Breast epithelium (tissue), 4 donors: ENCODE measurements around the gene UBA3. TPM values are rescaled to one million over a fixed set of nuclear protein-coding genes. Genes with fewer than 3 reads are reported as not detected.

Experiments used
- DNase-seq, 2 donors: peaks; one replicate each; pipeline ENCODE4 v3.0.0-alpha.2; 2019; ENCODE audit warnings: low spot score in 2 of 2
- H3K27ac ChIP-seq, 2 donors: fragments of 200-600 bp; sonication (generic) in 1 of 2; one replicate each; pipeline ENCODE4 v1.5.1; 2016 to 2019; ENCODE audit warnings: mild to moderate bottlenecking in 1 of 2
- H3K27me3 ChIP-seq, 2 donors: fragments of 200-600 bp; sonication (generic) in 1 of 2; one replicate each; pipeline versions ENCODE4 v1.5.1 to v1.6.0; 2017 to 2019; ENCODE audit warnings: control low read depth in 1 of 2, mild to moderate bottlenecking in 1 of 2
- H3K36me3 ChIP-seq: fragments of 200-600 bp; one replicate; pipeline ENCODE4 v1.5.1; 2019
- H3K4me1 ChIP-seq, 2 donors: fragments of 200-600 bp; sonication (generic); one replicate each; pipeline ENCODE4 v1.5.1; 2016 to 2019; ENCODE audit warnings: control low read depth in 1 of 2
- H3K4me3 ChIP-seq, 3 donors: fragments of 200-600 bp; sonication (generic); 1 replicate in 2 of 3; 2 replicates in 1 of 3; pipeline ENCODE4 v1.5.1; 2016 to 2019; ENCODE audit warnings: mild to moderate bottlenecking in 3 of 3, moderate library complexity in 2 of 3
- H3K9me3 ChIP-seq, 2 donors: fragments of 200-600 bp; sonication (generic) in 1 of 2; one replicate each; pipeline ENCODE4 v1.5.1; 2016 to 2019; ENCODE audit warnings: control low read depth in 1 of 2
- POLR2A ChIP-seq: fragments of 450-650 bp; IDR thresholded peaks from one replicate; pipeline ENCODE4 v1.6.1; 2016; ENCODE audit warnings: antibody characterized with exemption, mild to moderate bottlenecking, moderate library complexity
- POLR2AphosphoS5 ChIP-seq, 3 donors: sonication (generic); formaldehyde crosslinking; IDR thresholded peaks; one replicate each; pipeline ENCODE4 v1.6.1; 2017; ENCODE audit warnings: antibody characterized with exemption in 3 of 3
- intact Hi-C: fragments of 100-400 bp; cut with DNase I; formaldehyde crosslinking; loops from one replicate; pipeline ENCODE4 v1.15.1; 2023; ENCODE audit warnings: low total_unique reads
- total RNA-seq, 3 donors: library from RNA; depleted of rRNA; stranded (reverse); fragments of >200 nt; gene quantifications; one replicate each; pipeline ENCODE4 v1.1.0, GENCODE V29; 2016
- TF ChIP-seq, protein P1 (sequence below), 3 donors: fragments of 450-650 bp; IDR thresholded peaks; one replicate each; pipeline ENCODE4 v1.5.1; 2016 to 2017; ENCODE audit warnings: antibody characterized with exemption in 3 of 3, mild to moderate bottlenecking in 3 of 3, moderate library complexity in 3 of 3

Gene UBA3
- total RNA-seq, 3 donors from 2014 or later, result 49.4 to 88.4 (median 69.2) TPM

DNA sequence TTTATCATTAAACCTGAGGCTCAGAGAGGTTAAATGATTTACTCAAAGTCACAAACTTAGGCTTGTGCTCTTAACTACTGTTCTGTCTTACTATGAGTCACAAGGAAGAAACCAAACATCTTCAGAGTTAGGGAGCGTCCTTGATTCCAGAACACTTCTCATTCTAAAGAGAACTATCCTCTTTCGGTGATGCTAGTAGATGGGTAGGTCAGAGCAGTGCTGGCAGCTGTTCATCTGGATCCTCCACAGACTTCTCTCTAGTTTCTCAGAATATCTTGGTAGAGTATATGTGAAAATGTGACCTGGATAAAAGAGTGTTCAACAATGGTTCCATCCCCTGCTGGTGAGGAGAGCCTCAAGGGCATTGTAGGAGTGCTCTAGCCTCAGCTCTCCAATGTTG is 7.9 kb upstream of the UBA3 start:
- DNase-seq, result no peak
- TF ChIP-seq POLR2A (no peak), POLR2AphosphoS5 (IDR thresholded peaks at IDR 0.05) (no peak)
- TF ChIP-seq, protein P1, sequence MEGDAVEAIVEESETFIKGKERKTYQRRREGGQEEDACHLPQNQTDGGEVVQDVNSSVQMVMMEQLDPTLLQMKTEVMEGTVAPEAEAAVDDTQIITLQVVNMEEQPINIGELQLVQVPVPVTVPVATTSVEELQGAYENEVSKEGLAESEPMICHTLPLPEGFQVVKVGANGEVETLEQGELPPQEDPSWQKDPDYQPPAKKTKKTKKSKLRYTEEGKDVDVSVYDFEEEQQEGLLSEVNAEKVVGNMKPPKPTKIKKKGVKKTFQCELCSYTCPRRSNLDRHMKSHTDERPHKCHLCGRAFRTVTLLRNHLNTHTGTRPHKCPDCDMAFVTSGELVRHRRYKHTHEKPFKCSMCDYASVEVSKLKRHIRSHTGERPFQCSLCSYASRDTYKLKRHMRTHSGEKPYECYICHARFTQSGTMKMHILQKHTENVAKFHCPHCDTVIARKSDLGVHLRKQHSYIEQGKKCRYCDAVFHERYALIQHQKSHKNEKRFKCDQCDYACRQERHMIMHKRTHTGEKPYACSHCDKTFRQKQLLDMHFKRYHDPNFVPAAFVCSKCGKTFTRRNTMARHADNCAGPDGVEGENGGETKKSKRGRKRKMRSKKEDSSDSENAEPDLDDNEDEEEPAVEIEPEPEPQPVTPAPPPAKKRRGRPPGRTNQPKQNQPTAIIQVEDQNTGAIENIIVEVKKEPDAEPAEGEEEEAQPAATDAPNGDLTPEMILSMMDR (IDR thresholded peaks at IDR 0.05), result no peak
- peak overlapping the region in 2 of 3 donors; percentile 36 to 91 for H3K4me3 ChIP-seq
- H3K27ac ChIP-seq, result peak overlapping the region; percentile 67 to 92
- intact Hi-C loops, result no loop called here
- H3K4me1 ChIP-seq, result peaks cover 1 to 48% of the 10 kb centered on the region in 2 donors
- H3K36me3 ChIP-seq, result no peaks in the 10 kb centered on the region
- no peaks in the 10 kb centered on the region for H3K9me3 ChIP-seq
- H3K27me3 ChIP-seq, result no peaks in the 10 kb centered on the region

DNA sequence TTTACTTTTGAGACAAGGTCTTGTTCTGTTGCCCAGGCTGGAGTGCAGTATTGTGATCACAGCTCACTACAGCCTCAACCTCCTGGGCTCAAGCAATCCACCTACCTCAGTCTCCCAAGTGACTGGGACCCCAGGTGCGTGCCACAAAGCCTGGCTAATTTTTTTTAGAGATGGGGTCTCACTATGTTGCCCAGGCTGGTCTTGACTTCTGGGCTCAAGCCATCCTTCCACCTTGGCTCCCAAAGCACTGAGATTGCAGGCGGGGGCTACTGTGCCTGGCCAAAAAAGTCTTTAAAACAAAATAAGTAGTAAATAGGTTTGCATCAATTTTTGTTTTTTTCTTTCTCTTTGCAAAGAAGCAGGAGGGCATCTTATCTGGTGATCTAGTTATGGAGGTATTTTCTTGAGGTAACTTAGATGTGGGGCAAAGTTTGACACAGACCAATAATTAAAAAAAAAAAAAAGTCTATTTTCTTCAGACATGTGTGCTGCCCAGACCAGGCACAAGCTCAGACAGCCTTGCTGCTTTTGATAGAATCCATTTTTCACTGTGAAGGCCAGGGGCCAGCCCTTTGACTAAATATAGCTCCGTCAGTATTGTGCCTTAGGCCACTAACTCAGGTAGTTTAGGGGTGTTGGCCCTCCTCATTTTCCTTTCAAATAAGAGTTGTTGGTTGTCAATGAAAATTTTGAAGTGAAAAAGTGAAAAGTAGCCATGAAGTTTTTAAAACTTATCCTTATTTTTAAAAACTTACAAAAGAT is 7.0 kb upstream of the UBA3 start:
- Histone ChIP-seq H3K36me3 (no peaks in the 10 kb centered on the region), H3K4me3 (peak overlapping the region; percentile 91 to 94 (median 94)), H3K9me3 (no peaks in the 10 kb centered on the region), H3K27ac (peak overlapping the region; percentile 92 to 96), H3K27me3 (no peaks in the 10 kb centered on the region), H3K4me1 (peaks cover 0 to 42% of the 10 kb centered on the region in 2 donors)
- DNase-seq, result no peak
- intact Hi-C loops, result no loop called here
- TF ChIP-seq POLR2AphosphoS5 (IDR thresholded peaks at IDR 0.05), result no peak
- TF ChIP-seq, protein P1 (IDR thresholded peaks at IDR 0.05), result no peak
- no peak for TF ChIP-seq POLR2A

DNA sequence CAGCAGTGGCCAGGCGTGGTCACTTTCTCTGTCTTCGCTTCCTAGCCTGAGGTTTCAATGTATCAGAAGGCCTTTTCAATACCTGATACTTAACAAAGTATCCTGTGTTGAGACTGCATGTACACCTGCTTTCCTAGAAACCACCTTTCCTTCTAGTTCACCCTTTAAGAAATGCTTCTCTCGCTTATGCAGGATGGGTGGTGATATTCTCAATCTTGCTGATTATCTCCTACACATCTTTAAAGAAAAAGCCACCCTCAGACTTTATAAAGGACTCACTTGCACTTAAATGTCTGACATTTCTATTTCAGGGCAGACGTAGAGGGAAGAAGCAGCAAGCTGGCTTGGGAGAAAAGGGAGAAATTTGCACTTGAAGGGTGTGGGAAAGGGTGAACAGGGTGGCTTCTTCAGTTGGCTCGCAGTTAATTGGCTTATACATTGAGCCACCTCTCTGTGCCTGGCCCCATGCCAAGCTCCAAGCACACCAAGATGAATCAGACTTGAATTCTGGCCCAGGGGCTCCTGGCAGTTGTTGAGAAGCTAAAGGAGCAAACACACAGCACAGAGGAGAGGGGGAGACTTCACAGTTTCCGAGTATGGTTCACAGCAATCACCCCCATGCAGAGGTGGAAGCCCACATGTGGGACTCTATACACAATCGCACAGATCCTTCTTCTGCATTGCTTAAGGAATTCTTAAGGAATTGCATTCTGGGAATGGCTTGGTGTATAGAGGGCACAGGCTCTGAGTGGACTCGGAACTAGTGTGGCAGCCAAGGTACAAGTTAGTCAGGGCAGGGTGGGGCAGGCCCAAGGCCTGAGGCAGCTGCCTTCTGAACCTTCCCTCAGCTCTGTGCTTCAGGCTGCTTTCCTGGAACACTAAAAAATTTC is 5.9 kb upstream of the UBA3 start:
- Histone ChIP-seq H3K9me3 (no peaks in the 10 kb centered on the region), H3K4me1 (peaks cover 0 to 42% of the 10 kb centered on the region in 2 donors), H3K4me3 (peak overlapping the region; percentile 91 to 94 (median 94)), H3K36me3 (no peaks in the 10 kb centered on the region), H3K27ac (peak overlapping the region; percentile 92 to 96), H3K27me3 (no peaks in the 10 kb centered on the region)
- intact Hi-C loops, result no loop called here
- peak; percentile 90 to 92 for DNase-seq
- no peak for TF ChIP-seq POLR2A
- peak; percentile 30 to 40 (median 30) for TF ChIP-seq POLR2AphosphoS5 (IDR thresholded peaks at IDR 0.05)

DNA sequence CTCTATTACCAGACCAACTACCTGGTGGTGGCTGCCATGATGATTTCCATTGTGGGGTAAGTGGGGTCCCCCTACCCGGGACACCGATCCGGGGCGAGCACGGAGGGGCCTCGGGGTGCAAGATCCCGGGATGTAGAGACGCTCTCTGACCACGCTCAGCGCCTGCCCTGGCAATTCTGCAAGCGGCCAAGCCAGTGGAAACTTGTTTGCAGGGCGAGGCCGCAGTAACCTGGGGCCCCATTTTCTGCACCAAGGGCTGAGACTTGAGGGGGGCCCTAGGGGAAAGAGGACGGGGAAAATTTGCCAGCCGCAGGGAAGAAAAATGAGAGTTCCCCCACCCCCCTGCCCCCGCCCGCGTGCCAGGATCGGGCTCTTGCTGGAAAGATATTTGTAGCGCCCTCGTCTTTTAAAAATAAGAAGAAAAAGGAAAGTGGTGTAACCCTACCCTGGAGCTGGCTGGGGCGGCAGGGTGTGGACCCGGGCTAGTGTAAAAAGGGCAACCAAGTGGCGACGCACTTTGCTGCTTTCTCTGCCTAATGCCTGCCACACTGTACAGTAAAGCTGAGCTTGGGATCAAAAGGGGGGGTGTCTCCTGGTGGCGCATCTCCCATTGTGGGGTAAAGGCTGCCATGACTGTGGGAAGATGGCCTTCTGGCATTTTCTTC is 5.1 kb upstream of the UBA3 start:
- TF ChIP-seq POLR2A, result no peak
- TF ChIP-seq, protein P1 (IDR thresholded peaks at IDR 0.05), result no peak
- no peak for TF ChIP-seq POLR2AphosphoS5 (IDR thresholded peaks at IDR 0.05)
- H3K36me3 ChIP-seq, result no peaks in the 10 kb centered on the region
- peak overlapping the region; percentile 92 to 96 for H3K27ac ChIP-seq
- no peak for DNase-seq
- no peaks in the 10 kb centered on the region for H3K9me3 ChIP-seq
- H3K4me1 ChIP-seq, result peaks cover 0 to 34% of the 10 kb centered on the region in 2 donors
- peak overlapping the region; percentile 91 to 94 (median 94) for H3K4me3 ChIP-seq
- H3K27me3 ChIP-seq, result no peaks in the 10 kb centered on the region
- intact Hi-C loops, result no loop called here
